HepG2 (cell line): ENCODE data around the gene HEXIM1. TPM values are rescaled to one million over a fixed set of nuclear protein-coding genes. Genes with fewer than 3 reads are reported as not detected.

Experiments used
- DNMT1 ChIP-seq: sonication (generic); formaldehyde crosslinking; IDR thresholded peaks from 2 replicates; pipeline ENCODE4 v1.5.1; 2020; ENCODE audit warnings: mild to moderate bottlenecking, missing genetic modification reagents
- SMAD1 ChIP-seq: sonication (generic); formaldehyde crosslinking; IDR thresholded peaks from 2 replicates; pipeline ENCODE4 v1.4.0; 2020; ENCODE audit warnings: missing genetic modification reagents, low read depth, mild to moderate bottlenecking, borderline replicate concordance
- SOX6 ChIP-seq, 2 experiments: fragments of 450-650 bp in 1 of 2; sonication (generic) in 1 of 2; formaldehyde crosslinking in 1 of 2; IDR thresholded peaks; 2 replicates each; pipeline versions ENCODE4 v1.4.0 to v1.6.1; 2017 to 2020; ENCODE audit warnings: antibody characterized with exemption in 1 of 2, mild to moderate bottlenecking in 1 of 2, missing genetic modification reagents in 1 of 2
- YEATS4 ChIP-seq: sonication (generic); formaldehyde crosslinking; IDR thresholded peaks from 2 replicates; pipeline ENCODE4 v1.4.0; 2020; ENCODE audit warnings: missing genetic modification reagents, borderline replicate concordance
- ZNF367 ChIP-seq: sonication (generic); formaldehyde crosslinking; IDR thresholded peaks from 2 replicates; pipeline ENCODE4 v1.4.0; 2020; ENCODE audit warnings: missing genetic modification reagents, borderline replicate concordance
- ZNF432 ChIP-seq: sonication (generic); formaldehyde crosslinking; IDR thresholded peaks from 2 replicates; pipeline ENCODE4 v1.5.0; 2020; ENCODE audit warnings: missing genetic modification reagents, mild to moderate bottlenecking, borderline replicate concordance
- ZNF619 ChIP-seq: sonication (generic); formaldehyde crosslinking; IDR thresholded peaks from 2 replicates; pipeline ENCODE4 v1.4.0; 2020; ENCODE audit warnings: mild to moderate bottlenecking, missing genetic modification reagents
- ZSCAN9 ChIP-seq: IDR thresholded peaks from 2 replicates; pipeline ENCODE4 v1.6.1; 2016; ENCODE audit warnings: borderline replicate concordance
- polyA plus RNA-seq, 8 experiments: library from polyadenylated mRNA; depleted of rRNA in 3 of 8; stranded (reverse) in 7 of 8; unstranded in 1 of 8; fragments of >200 nt; fragmentation: Illumina TruSeq in 4 of 8; extraction: Trizol in 4 of 8; gene quantifications; 2 replicates each; pipeline versions ENCODE4 v1.2.1 to v1.2.3, GENCODE V29; 2011 to 2016; ENCODE audit warnings: low read depth in 4 of 8, missing spikeins in 1 of 8, mixed read lengths in 1 of 8; ENCODE audit not compliant: insufficient read depth in 1 of 8
- total RNA-seq, 5 experiments: library from RNA; depleted of rRNA; stranded (reverse); fragments of >200 nt; fragmentation: Illumina TruSeq; extraction: Trizol; gene quantifications; 2 replicates each; pipeline ENCODE4 v1.2.3, GENCODE V29; 2016; ENCODE audit warnings: low read depth in 1 of 5
- TF ChIP-seq, protein P1 (sequence below): sonication (generic); formaldehyde crosslinking; IDR thresholded peaks from 2 replicates; pipeline ENCODE4 v1.4.0; 2020; ENCODE audit warnings: missing genetic modification reagents
- TF ChIP-seq, protein P2 (sequence below): sonication (generic); formaldehyde crosslinking; IDR thresholded peaks from 2 replicates; pipeline ENCODE4 v1.4.0; 2020; ENCODE audit warnings: missing genetic modification reagents
- TF ChIP-seq, protein P3 (sequence below): sonication (generic); formaldehyde crosslinking; IDR thresholded peaks from 2 replicates; pipeline ENCODE4 v1.4.0; 2020; ENCODE audit warnings: mild to moderate bottlenecking, missing genetic modification reagents
- TF ChIP-seq, protein P4 (sequence below): sonication (generic); formaldehyde crosslinking; IDR thresholded peaks from 2 replicates; pipeline ENCODE4 v1.4.0; 2020; ENCODE audit warnings: low read depth, mild to moderate bottlenecking, missing genetic modification reagents
- TF ChIP-seq, protein P5 (sequence below): sonication (generic); formaldehyde crosslinking; IDR thresholded peaks from 2 replicates; pipeline ENCODE4 v1.4.0; 2020; ENCODE audit warnings: missing genetic modification reagents

Gene HEXIM1
- total and polyA plus RNA-seq, 2 of the 13 experiments (the other 11 are each of a cell fraction or from before 2014, with no cell fraction given): 10.5 to 16.6 TPM

DNA sequence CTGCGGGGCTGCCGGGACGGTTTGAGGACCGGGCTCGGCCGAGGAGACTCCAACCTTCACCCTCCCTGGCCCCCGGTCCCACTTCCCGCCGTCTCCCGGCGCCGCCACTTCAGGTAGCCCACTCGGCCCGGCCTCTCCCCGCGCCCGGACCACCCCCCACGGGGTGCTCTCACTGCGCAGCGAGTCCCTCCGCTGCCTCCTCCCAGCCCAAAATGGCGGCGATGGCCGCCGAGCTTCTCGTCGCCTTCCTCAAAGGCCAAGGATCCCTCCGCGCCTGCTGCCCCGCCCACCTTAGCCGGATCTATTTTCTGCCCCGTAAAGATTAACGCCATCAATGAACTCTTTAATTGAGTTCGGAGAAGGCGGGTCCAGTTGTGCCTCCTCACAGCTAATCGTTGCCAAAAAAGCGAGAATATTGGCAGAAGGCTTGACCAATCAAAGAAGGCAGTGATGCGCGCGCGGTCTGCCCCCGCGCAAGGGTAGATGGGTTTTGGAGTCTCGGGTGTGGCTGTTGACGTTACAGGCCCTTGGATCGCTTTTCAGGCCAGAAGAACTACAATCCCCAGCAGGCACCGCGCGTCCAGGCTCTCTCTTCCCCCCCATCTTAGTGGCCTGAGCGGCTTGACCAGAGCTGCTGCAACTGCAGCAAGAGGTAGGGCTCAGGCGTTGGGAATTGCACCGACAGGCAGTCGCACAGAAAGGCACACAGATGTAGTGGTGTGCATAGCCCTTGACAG, 13.2 kb downstream of the HEXIM1 start, which contains the start of gene HEXIM2 (continued):
- TF ChIP-seq SMAD1 (CRISPR knock-in tag): peak; percentile 75; the same call in 1 of the 2 replicates
- TF ChIP-seq, protein P1, sequence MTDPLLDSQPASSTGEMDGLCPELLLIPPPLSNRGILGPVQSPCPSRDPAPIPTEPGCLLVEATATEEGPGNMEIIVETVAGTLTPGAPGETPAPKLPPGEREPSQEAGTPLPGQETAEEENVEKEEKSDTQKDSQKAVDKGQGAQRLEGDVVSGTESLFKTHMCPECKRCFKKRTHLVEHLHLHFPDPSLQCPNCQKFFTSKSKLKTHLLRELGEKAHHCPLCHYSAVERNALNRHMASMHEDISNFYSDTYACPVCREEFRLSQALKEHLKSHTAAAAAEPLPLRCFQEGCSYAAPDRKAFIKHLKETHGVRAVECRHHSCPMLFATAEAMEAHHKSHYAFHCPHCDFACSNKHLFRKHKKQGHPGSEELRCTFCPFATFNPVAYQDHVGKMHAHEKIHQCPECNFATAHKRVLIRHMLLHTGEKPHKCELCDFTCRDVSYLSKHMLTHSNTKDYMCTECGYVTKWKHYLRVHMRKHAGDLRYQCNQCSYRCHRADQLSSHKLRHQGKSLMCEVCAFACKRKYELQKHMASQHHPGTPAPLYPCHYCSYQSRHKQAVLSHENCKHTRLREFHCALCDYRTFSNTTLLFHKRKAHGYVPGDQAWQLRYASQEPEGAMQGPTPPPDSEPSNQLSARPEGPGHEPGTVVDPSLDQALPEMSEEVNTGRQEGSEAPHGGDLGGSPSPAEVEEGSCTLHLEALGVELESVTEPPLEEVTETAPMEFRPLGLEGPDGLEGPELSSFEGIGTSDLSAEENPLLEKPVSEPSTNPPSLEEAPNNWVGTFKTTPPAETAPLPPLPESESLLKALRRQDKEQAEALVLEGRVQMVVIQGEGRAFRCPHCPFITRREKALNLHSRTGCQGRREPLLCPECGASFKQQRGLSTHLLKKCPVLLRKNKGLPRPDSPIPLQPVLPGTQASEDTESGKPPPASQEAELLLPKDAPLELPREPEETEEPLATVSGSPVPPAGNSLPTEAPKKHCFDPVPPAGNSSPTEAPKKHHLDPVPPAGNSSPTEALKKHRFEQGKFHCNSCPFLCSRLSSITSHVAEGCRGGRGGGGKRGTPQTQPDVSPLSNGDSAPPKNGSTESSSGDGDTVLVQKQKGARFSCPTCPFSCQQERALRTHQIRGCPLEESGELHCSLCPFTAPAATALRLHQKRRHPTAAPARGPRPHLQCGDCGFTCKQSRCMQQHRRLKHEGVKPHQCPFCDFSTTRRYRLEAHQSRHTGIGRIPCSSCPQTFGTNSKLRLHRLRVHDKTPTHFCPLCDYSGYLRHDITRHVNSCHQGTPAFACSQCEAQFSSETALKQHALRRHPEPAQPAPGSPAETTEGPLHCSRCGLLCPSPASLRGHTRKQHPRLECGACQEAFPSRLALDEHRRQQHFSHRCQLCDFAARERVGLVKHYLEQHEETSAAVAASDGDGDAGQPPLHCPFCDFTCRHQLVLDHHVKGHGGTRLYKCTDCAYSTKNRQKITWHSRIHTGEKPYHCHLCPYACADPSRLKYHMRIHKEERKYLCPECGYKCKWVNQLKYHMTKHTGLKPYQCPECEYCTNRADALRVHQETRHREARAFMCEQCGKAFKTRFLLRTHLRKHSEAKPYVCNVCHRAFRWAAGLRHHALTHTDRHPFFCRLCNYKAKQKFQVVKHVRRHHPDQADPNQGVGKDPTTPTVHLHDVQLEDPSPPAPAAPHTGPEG (CRISPR knock-in tag): peak; percentile 10; the same call in 1 of the 2 replicates
- peak; percentile 77 for TF ChIP-seq ZSCAN9
- TF ChIP-seq, protein P2, sequence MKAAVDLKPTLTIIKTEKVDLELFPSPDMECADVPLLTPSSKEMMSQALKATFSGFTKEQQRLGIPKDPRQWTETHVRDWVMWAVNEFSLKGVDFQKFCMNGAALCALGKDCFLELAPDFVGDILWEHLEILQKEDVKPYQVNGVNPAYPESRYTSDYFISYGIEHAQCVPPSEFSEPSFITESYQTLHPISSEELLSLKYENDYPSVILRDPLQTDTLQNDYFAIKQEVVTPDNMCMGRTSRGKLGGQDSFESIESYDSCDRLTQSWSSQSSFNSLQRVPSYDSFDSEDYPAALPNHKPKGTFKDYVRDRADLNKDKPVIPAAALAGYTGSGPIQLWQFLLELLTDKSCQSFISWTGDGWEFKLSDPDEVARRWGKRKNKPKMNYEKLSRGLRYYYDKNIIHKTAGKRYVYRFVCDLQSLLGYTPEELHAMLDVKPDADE (CRISPR knock-in tag): peak; percentile 91
- no peak for TF ChIP-seq DNMT1
- TF ChIP-seq ZNF367 (CRISPR knock-in tag): no peak; the same call in 1 of the 2 replicates
- TF ChIP-seq SOX6 (IDR thresholded peaks at IDR 0.05): no peak
- no peak; the same call in none of the 2 replicates for TF ChIP-seq SOX6 (CRISPR knock-in tag; IDR thresholded peaks at IDR 0.05)
- peak; percentile 98 for TF ChIP-seq YEATS4 (CRISPR knock-in tag)
- peak; percentile 87; the same call in 1 of the 2 replicates for TF ChIP-seq ZNF619 (CRISPR knock-in tag)
- TF ChIP-seq, protein P3, sequence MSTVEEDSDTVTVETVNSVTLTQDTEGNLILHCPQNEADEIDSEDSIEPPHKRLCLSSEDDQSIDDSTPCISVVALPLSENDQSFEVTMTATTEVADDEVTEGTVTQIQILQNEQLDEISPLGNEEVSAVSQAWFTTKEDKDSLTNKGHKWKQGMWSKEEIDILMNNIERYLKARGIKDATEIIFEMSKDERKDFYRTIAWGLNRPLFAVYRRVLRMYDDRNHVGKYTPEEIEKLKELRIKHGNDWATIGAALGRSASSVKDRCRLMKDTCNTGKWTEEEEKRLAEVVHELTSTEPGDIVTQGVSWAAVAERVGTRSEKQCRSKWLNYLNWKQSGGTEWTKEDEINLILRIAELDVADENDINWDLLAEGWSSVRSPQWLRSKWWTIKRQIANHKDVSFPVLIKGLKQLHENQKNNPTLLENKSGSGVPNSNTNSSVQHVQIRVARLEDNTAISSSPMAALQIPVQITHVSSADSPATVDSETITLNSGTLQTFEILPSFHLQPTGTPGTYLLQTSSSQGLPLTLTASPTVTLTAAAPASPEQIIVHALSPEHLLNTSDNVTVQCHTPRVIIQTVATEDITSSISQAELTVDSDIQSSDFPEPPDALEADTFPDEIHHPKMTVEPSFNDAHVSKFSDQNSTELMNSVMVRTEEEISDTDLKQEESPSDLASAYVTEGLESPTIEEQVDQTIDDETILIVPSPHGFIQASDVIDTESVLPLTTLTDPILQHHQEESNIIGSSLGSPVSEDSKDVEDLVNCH: no peak
- no peak for TF ChIP-seq ZNF432 (CRISPR knock-in tag)
- TF ChIP-seq, protein P4, sequence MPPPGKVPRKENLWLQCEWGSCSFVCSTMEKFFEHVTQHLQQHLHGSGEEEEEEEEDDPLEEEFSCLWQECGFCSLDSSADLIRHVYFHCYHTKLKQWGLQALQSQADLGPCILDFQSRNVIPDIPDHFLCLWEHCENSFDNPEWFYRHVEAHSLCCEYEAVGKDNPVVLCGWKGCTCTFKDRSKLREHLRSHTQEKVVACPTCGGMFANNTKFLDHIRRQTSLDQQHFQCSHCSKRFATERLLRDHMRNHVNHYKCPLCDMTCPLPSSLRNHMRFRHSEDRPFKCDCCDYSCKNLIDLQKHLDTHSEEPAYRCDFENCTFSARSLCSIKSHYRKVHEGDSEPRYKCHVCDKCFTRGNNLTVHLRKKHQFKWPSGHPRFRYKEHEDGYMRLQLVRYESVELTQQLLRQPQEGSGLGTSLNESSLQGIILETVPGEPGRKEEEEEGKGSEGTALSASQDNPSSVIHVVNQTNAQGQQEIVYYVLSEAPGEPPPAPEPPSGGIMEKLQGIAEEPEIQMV: peak; percentile 72
- TF ChIP-seq, protein P5, sequence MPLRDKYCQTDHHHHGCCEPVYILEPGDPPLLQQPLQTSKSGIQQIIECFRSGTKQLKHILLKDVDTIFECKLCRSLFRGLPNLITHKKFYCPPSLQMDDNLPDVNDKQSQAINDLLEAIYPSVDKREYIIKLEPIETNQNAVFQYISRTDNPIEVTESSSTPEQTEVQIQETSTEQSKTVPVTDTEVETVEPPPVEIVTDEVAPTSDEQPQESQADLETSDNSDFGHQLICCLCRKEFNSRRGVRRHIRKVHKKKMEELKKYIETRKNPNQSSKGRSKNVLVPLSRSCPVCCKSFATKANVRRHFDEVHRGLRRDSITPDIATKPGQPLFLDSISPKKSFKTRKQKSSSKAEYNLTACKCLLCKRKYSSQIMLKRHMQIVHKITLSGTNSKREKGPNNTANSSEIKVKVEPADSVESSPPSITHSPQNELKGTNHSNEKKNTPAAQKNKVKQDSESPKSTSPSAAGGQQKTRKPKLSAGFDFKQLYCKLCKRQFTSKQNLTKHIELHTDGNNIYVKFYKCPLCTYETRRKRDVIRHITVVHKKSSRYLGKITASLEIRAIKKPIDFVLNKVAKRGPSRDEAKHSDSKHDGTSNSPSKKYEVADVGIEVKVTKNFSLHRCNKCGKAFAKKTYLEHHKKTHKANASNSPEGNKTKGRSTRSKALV (CRISPR knock-in tag): peak; percentile 16; the same call in 1 of the 2 replicates
